OCI-LY1 (cell line): Measurements from ENCODE around the gene TINAG.

Source experiments
- H2AFZ ChIP-seq: fragments of 200-600 bp; sonication (generic), shearing (Covaris generic); 2 replicates; pipeline ENCODE4 v1.6.0; 2014; ENCODE audit warnings: antibody characterized with exemption, mild to moderate bottlenecking, low read length
- H3F3A ChIP-seq: fragments of 200-600 bp; sonication (generic), shearing (Covaris generic); 2 replicates; pipeline ENCODE4 v1.6.0; 2014; ENCODE audit warnings: mild to moderate bottlenecking, antibody characterized with exemption, low read length, moderate library complexity; ENCODE audit not compliant: insufficient read depth
- H3K27ac ChIP-seq: fragments of 200-600 bp; sonication (generic); 2 replicates; pipeline ENCODE4 v1.5.1; 2014; ENCODE audit warnings: low read length, mixed run types, mild to moderate bottlenecking, low read depth; ENCODE audit not compliant: poor library complexity, severe bottlenecking
- H3K27me3 ChIP-seq: fragments of 200-600 bp; sonication (generic); 2 replicates; pipeline ENCODE4 v1.6.0; 2014; ENCODE audit warnings: antibody characterized with exemption, mild to moderate bottlenecking, low read length, moderate library complexity; ENCODE audit not compliant: insufficient read depth
- H3K36me3 ChIP-seq: fragments of 200-600 bp; sonication (generic); 2 replicates; pipeline ENCODE4 v1.6.1; 2014; ENCODE audit warnings: mild to moderate bottlenecking, antibody characterized with exemption, low read length, moderate library complexity, mixed read lengths; ENCODE audit not compliant: insufficient read depth
- H3K4me1 ChIP-seq: fragments of 200-600 bp; sonication (generic); 2 replicates; pipeline ENCODE4 v1.5.1; 2014; ENCODE audit warnings: mild to moderate bottlenecking, low read length, moderate library complexity; ENCODE audit not compliant: insufficient read depth, severe bottlenecking
- H3K4me2 ChIP-seq: fragments of 200-600 bp; sonication (generic), shearing (Covaris generic); 2 replicates; pipeline ENCODE4 v1.6.1; 2014; ENCODE audit warnings: low read length
- H3K4me3 ChIP-seq: fragments of 200-600 bp; sonication (generic); 2 replicates; pipeline ENCODE4 v1.5.1; 2014; ENCODE audit warnings: low read length, low read depth, mild to moderate bottlenecking, mixed read lengths; ENCODE audit not compliant: poor library complexity, severe bottlenecking
- H3K79me2 ChIP-seq: fragments of 200-600 bp; shearing (Covaris generic); 2 replicates; pipeline ENCODE4 v1.6.1; 2016; ENCODE audit warnings: mixed run types, low read length, mixed read lengths; ENCODE audit not compliant: insufficient read depth
- H3K9ac ChIP-seq: fragments of 200-600 bp; sonication (generic), shearing (Covaris generic); 2 replicates; pipeline ENCODE4 v1.6.1; 2014; ENCODE audit warnings: mild to moderate bottlenecking, low read length, mixed read lengths
- H3K9me2 ChIP-seq: fragments of 200-600 bp; sonication (generic), shearing (Covaris generic); 2 replicates; pipeline ENCODE4 v1.6.1; 2014; ENCODE audit warnings: low read depth, mild to moderate bottlenecking, low read length, mixed read lengths
- H3K9me3 ChIP-seq: fragments of 200-600 bp; shearing (Covaris generic); 2 replicates; pipeline ENCODE4 v1.6.1; 2014; ENCODE audit warnings: low read length, mixed read lengths
- H4K20me1 ChIP-seq: fragments of 200-600 bp; sonication (generic), shearing (Covaris generic); 2 replicates; pipeline ENCODE4 v1.6.0; 2016; ENCODE audit warnings: mild to moderate bottlenecking, low read length; ENCODE audit not compliant: insufficient read depth
- EZH2 ChIP-seq: fragments of 200-600 bp; sonication (generic), shearing (Covaris generic); IDR thresholded peaks from 2 replicates; pipeline ENCODE4 v1.8.0; 2017; ENCODE audit warnings: borderline replicate concordance, mixed run types, mild to moderate bottlenecking, antibody characterized with exemption, low read length, moderate library complexity, mixed read lengths
- TF ChIP-seq, protein P1 (sequence below): fragments of 200-600 bp; sonication (generic), shearing (Covaris generic); IDR thresholded peaks from 2 replicates; pipeline ENCODE4 v1.5.1; 2017; ENCODE audit warnings: mild to moderate bottlenecking, antibody characterized with exemption, low read length, moderate library complexity, mixed read lengths

Gene TINAG

GRCh38 chr6:54353975-54354374 lies 45.7 kb downstream of the TINAG start:
- no peaks in the 10 kb centered on the region for H3K36me3 ChIP-seq
- H3K9me2 ChIP-seq = no peaks in the 10 kb centered on the region
- no peak overlapping the region for H3K9ac ChIP-seq
- H4K20me1 ChIP-seq = no peaks in the 10 kb centered on the region
- H3K4me3 ChIP-seq = no peak overlapping the region
- no peaks in the 10 kb centered on the region for H3K4me1 ChIP-seq
- H3F3A ChIP-seq = no peaks in the 10 kb centered on the region
- no peaks in the 10 kb centered on the region for H3K9me3 ChIP-seq
- no peak for TF ChIP-seq EZH2
- TF ChIP-seq, protein P1, sequence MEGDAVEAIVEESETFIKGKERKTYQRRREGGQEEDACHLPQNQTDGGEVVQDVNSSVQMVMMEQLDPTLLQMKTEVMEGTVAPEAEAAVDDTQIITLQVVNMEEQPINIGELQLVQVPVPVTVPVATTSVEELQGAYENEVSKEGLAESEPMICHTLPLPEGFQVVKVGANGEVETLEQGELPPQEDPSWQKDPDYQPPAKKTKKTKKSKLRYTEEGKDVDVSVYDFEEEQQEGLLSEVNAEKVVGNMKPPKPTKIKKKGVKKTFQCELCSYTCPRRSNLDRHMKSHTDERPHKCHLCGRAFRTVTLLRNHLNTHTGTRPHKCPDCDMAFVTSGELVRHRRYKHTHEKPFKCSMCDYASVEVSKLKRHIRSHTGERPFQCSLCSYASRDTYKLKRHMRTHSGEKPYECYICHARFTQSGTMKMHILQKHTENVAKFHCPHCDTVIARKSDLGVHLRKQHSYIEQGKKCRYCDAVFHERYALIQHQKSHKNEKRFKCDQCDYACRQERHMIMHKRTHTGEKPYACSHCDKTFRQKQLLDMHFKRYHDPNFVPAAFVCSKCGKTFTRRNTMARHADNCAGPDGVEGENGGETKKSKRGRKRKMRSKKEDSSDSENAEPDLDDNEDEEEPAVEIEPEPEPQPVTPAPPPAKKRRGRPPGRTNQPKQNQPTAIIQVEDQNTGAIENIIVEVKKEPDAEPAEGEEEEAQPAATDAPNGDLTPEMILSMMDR = no peak
- H3K79me2 ChIP-seq = no peaks in the 10 kb centered on the region
- no peak overlapping the region for H2AFZ ChIP-seq
- H3K27me3 ChIP-seq = no peaks in the 10 kb centered on the region
- H3K4me2 ChIP-seq = no peak overlapping the region
- H3K27ac ChIP-seq = no peak overlapping the region

GRCh38 chr6:54354608-54355007 lies 46.4 kb downstream of the TINAG start:
- no peaks in the 10 kb centered on the region for H3K36me3 ChIP-seq
- TF ChIP-seq EZH2 = no peak
- TF ChIP-seq, protein P1 = no peak
- H2AFZ ChIP-seq = no peak overlapping the region
- H3F3A ChIP-seq = no peaks in the 10 kb centered on the region
- H4K20me1 ChIP-seq = no peaks in the 10 kb centered on the region
- H3K79me2 ChIP-seq = no peaks in the 10 kb centered on the region
- no peak overlapping the region for H3K4me2 ChIP-seq
- no peak overlapping the region for H3K27ac ChIP-seq
- no peak overlapping the region for H3K4me3 ChIP-seq
- H3K27me3 ChIP-seq = no peaks in the 10 kb centered on the region
- no peaks in the 10 kb centered on the region for H3K9me2 ChIP-seq
- no peaks in the 10 kb centered on the region for H3K4me1 ChIP-seq
- H3K9ac ChIP-seq = no peak overlapping the region
- no peaks in the 10 kb centered on the region for H3K9me3 ChIP-seq

GRCh38 chr6:54357141-54357540 lies 48.9 kb downstream of the TINAG start:
- H3K9ac ChIP-seq = no peak overlapping the region
- H3K4me2 ChIP-seq = no peak overlapping the region
- H3K27ac ChIP-seq = no peak overlapping the region
- no peak overlapping the region for H2AFZ ChIP-seq
- H3K4me3 ChIP-seq = no peak overlapping the region
- H3K9me2 ChIP-seq = no peaks in the 10 kb centered on the region
- no peaks in the 10 kb centered on the region for H3K9me3 ChIP-seq
- no peaks in the 10 kb centered on the region for H3K79me2 ChIP-seq
- H3K4me1 ChIP-seq = no peaks in the 10 kb centered on the region
- no peaks in the 10 kb centered on the region for H3K36me3 ChIP-seq
- TF ChIP-seq, protein P1 = no peak
- TF ChIP-seq EZH2 = no peak
- H3F3A ChIP-seq = no peaks in the 10 kb centered on the region
- no peaks in the 10 kb centered on the region for H3K27me3 ChIP-seq
- H4K20me1 ChIP-seq = no peaks in the 10 kb centered on the region
